Measurements from ENCODE around the gene INO80D. TPM values are rescaled to one million over a fixed set of nuclear protein-coding genes. Genes with fewer than 3 reads are reported as not detected.

Gene INO80D
- total RNA-seq, 1 donor from 2014 or later = 21.1 TPM

GRCh38 chr2:206056286-206056685 is 29.7 kb downstream of the INO80D start:
- no peak overlapping the region for H3K4me3 ChIP-seq (ENCODE audit: insufficient read depth, low read depth, low read length)

GRCh38 chr2:206054952-206055351 is 31.0 kb downstream of the INO80D start:
- H3K27ac ChIP-seq (ENCODE audit: low read depth, low read length) = no peak overlapping the region
- Mint-ChIP-seq H3K9me3 (ENCODE audit: unreplicated experiment) (no peaks in the 10 kb centered on the region), H3K4me3 (ENCODE audit: unreplicated experiment) (no peak overlapping the region), H3K27me3 (ENCODE audit: low read depth, unreplicated experiment) (no peaks in the 10 kb centered on the region), H3K4me1 (ENCODE audit: low read depth, unreplicated experiment) (no peaks in the 10 kb centered on the region), H3K36me3 (ENCODE audit: low read depth, unreplicated experiment) (peaks cover 12% of the 10 kb centered on the region), H3K27ac (ENCODE audit: unreplicated experiment) (no peak overlapping the region)
- H3K4me2 ChIP-seq (ENCODE audit: low read length) = no peak overlapping the region
- H3K36me3 ChIP-seq (ENCODE audit: insufficient read depth, low read length) = peaks cover 9% of the 10 kb centered on the region
- H3K9ac ChIP-seq (ENCODE audit: low read length) = no peak overlapping the region
- no peak overlapping the region for H3K4me3 ChIP-seq (ENCODE audit: insufficient read depth, low read depth, low read length)
- no peaks in the 10 kb centered on the region for H3K9me3 ChIP-seq (ENCODE audit: insufficient read depth, low read depth, low read length)
- H3K4me1 ChIP-seq (ENCODE audit: insufficient read depth, low read length) = no peaks in the 10 kb centered on the region
- no peak for DNase-seq (ENCODE audit: low read depth)
- H3K27me3 ChIP-seq (ENCODE audit: insufficient read depth, low read length) = no peaks in the 10 kb centered on the region
- H2AFZ ChIP-seq (ENCODE audit: low read depth, low read length) = no peak overlapping the region
- peaks cover 9% of the 10 kb centered on the region for H3K79me2 ChIP-seq (ENCODE audit: insufficient read depth, low read length)
- FAIRE-seq = peak; percentile 5
- no peak for TF ChIP-seq EZH2 (IDR thresholded peaks at IDR 0.05; ENCODE audit: insufficient read depth, low read length)
- TF ChIP-seq, protein P1, sequence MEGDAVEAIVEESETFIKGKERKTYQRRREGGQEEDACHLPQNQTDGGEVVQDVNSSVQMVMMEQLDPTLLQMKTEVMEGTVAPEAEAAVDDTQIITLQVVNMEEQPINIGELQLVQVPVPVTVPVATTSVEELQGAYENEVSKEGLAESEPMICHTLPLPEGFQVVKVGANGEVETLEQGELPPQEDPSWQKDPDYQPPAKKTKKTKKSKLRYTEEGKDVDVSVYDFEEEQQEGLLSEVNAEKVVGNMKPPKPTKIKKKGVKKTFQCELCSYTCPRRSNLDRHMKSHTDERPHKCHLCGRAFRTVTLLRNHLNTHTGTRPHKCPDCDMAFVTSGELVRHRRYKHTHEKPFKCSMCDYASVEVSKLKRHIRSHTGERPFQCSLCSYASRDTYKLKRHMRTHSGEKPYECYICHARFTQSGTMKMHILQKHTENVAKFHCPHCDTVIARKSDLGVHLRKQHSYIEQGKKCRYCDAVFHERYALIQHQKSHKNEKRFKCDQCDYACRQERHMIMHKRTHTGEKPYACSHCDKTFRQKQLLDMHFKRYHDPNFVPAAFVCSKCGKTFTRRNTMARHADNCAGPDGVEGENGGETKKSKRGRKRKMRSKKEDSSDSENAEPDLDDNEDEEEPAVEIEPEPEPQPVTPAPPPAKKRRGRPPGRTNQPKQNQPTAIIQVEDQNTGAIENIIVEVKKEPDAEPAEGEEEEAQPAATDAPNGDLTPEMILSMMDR (IDR thresholded peaks at IDR 0.05; ENCODE audit: insufficient read depth, low read depth, low read length) = no peak
- peaks cover 3% of the 10 kb centered on the region for H4K20me1 ChIP-seq (ENCODE audit: insufficient read depth, low read length)

More at GRCh38 chr2:206056286-206056685, 29.7 kb downstream of the INO80D start:
- Histone ChIP-seq H3K79me2 (ENCODE audit: insufficient read depth, low read length) (peaks cover 9% of the 10 kb centered on the region), H3K9ac (ENCODE audit: low read length) (no peak overlapping the region), H3K4me1 (ENCODE audit: insufficient read depth, low read length) (no peaks in the 10 kb centered on the region), H3K9me3 (ENCODE audit: insufficient read depth, low read depth, low read length) (no peaks in the 10 kb centered on the region), H4K20me1 (ENCODE audit: insufficient read depth, low read length) (peaks cover 3% of the 10 kb centered on the region), H2AFZ (ENCODE audit: low read depth, low read length) (no peak overlapping the region), H3K27ac (ENCODE audit: low read depth, low read length) (no peak overlapping the region), H3K4me2 (ENCODE audit: low read length) (no peak overlapping the region), H3K27me3 (ENCODE audit: insufficient read depth, low read length) (no peaks in the 10 kb centered on the region), H3K36me3 (ENCODE audit: insufficient read depth, low read length) (peaks cover 9% of the 10 kb centered on the region)
- Mint-ChIP-seq H3K36me3 (ENCODE audit: low read depth, unreplicated experiment) (peaks cover 12% of the 10 kb centered on the region), H3K9me3 (ENCODE audit: unreplicated experiment) (no peaks in the 10 kb centered on the region), H3K4me1 (ENCODE audit: low read depth, unreplicated experiment) (no peaks in the 10 kb centered on the region), H3K27ac (ENCODE audit: unreplicated experiment) (no peak overlapping the region), H3K4me3 (ENCODE audit: unreplicated experiment) (no peak overlapping the region), H3K27me3 (ENCODE audit: low read depth, unreplicated experiment) (no peaks in the 10 kb centered on the region)
- DNase-seq (ENCODE audit: low read depth) = no peak
- TF ChIP-seq, protein P1 (IDR thresholded peaks at IDR 0.05; ENCODE audit: insufficient read depth, low read depth, low read length) = no peak
- TF ChIP-seq EZH2 (IDR thresholded peaks at IDR 0.05; ENCODE audit: insufficient read depth, low read length) = no peak
- FAIRE-seq = no peak

DNA sequence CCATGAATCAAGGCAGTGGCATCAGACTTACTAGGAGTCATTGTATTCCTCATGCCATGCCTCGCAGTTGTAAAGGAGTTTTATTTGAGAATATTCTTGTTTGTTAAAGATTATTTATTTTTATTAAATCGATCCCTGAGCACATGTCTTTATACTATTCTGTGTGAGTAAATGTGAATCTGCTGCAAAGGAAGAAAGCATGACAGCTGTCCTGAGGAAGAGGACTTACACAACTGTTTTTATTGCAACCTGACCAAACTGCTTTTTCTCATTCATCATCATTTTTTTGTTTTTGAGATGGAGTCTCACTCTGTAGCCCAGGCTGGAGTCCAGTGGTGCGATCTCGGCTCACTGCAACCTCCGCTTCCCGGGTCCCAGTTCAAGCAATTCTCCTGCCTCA is 34.1 kb downstream of the INO80D start:
- Histone ChIP-seq H3K27me3 (ENCODE audit: insufficient read depth, low read length) (no peaks in the 10 kb centered on the region), H4K20me1 (ENCODE audit: insufficient read depth, low read length) (peaks cover 5% of the 10 kb centered on the region), H3K9ac (ENCODE audit: low read length) (no peak overlapping the region), H3K9me3 (ENCODE audit: insufficient read depth, low read depth, low read length) (no peaks in the 10 kb centered on the region), H3K36me3 (ENCODE audit: insufficient read depth, low read length) (peaks cover 9% of the 10 kb centered on the region), H2AFZ (ENCODE audit: low read depth, low read length) (no peak overlapping the region), H3K4me1 (ENCODE audit: insufficient read depth, low read length) (no peaks in the 10 kb centered on the region), H3K4me2 (ENCODE audit: low read length) (no peak overlapping the region), H3K79me2 (ENCODE audit: insufficient read depth, low read length) (peaks cover 9% of the 10 kb centered on the region), H3K27ac (ENCODE audit: low read depth, low read length) (no peak overlapping the region), H3K4me3 (ENCODE audit: insufficient read depth, low read depth, low read length) (no peak overlapping the region)
- DNase-seq (ENCODE audit: low read depth) (no peak), FAIRE-seq (no peak)
- TF ChIP-seq, protein P1 (IDR thresholded peaks at IDR 0.05; ENCODE audit: insufficient read depth, low read depth, low read length) = no peak
- TF ChIP-seq EZH2 (IDR thresholded peaks at IDR 0.05; ENCODE audit: insufficient read depth, low read length) = no peak
- H3K4me1 Mint-ChIP-seq (ENCODE audit: low read depth, unreplicated experiment) = no peaks in the 10 kb centered on the region
- H3K4me3 Mint-ChIP-seq (ENCODE audit: unreplicated experiment) = no peak overlapping the region
- H3K27me3 Mint-ChIP-seq (ENCODE audit: low read depth, unreplicated experiment) = no peaks in the 10 kb centered on the region
- H3K9me3 Mint-ChIP-seq (ENCODE audit: unreplicated experiment) = no peaks in the 10 kb centered on the region
- no peak overlapping the region for H3K27ac Mint-ChIP-seq (ENCODE audit: unreplicated experiment)
- peaks cover 11% of the 10 kb centered on the region for H3K36me3 Mint-ChIP-seq (ENCODE audit: low read depth, unreplicated experiment)

All from astrocyte (in vitro differentiated cells and primary cell).